ENCODE results near the gene HS6ST2. TPM values are rescaled to one million over a fixed set of nuclear protein-coding genes. Genes with fewer than 3 reads are reported as not detected.

HS6ST2 gene
- total and polyA plus RNA-seq, 11 donors = 0.05 to 0.54 (median 0.17) TPM; not detected in 3

- H3K4me1 ChIP-seq = no peaks in the 10 kb centered on the region
- TF ChIP-seq CTCF (IDR thresholded peaks at IDR 0.05) (no peak), POLR2A (IDR thresholded peaks at IDR 0.05) (no peak)
- intact Hi-C loops (cut with DNase I) = no loop called here
Observed at GRCh38 chrX:132775263-132775823, 183.1 kb downstream of the HS6ST2 start.

GRCh38 chrX:132774010-132774714 is 184.3 kb downstream of the HS6ST2 start:
- H3K36me3 ChIP-seq = no peaks in the 10 kb centered on the region
- no peak overlapping the region for H3K4me3 ChIP-seq
- ATAC-seq = no peak
- no peaks in the 10 kb centered on the region for H3K9me3 ChIP-seq
- WGBS, 4 donors = 61 to 74% (median 68%) methylated on average over 5 of the region's 5 CpGs
- no peak for DNase-seq
- H3K4me1 ChIP-seq = no peaks in the 10 kb centered on the region
- H3K27me3 ChIP-seq = peaks cover 0 to 20% (median 0%) of the 10 kb centered on the region in 9 donors
- intact Hi-C loops (cut with DNase I) = no loop called here
- TF ChIP-seq CTCF (IDR thresholded peaks at IDR 0.05) (no peak), POLR2A (IDR thresholded peaks at IDR 0.05) (no peak)
- H3K27ac ChIP-seq = no peak overlapping the region

More at GRCh38 chrX:132775263-132775823, 183.1 kb downstream of the HS6ST2 start:
- H3K27me3 ChIP-seq = peaks cover 0 to 20% (median 0%) of the 10 kb centered on the region in 9 donors
- no peak overlapping the region for H3K27ac ChIP-seq
- no peaks in the 10 kb centered on the region for H3K9me3 ChIP-seq
- ATAC-seq = no peak
- H3K4me3 ChIP-seq = no peak overlapping the region
- WGBS, 4 donors = 80 to 87% (median 84%) methylated on average over 7 of the region's 7 CpGs
- H3K36me3 ChIP-seq = no peaks in the 10 kb centered on the region
- DNase-seq = no peak

GRCh38 chrX:132769609-132770008 is 188.8 kb downstream of the HS6ST2 start:
- no peak overlapping the region for H3K27ac ChIP-seq
- TF ChIP-seq POLR2A (IDR thresholded peaks at IDR 0.05) (no peak), CTCF (IDR thresholded peaks at IDR 0.05) (no peak)
- WGBS, 4 donors = 77 to 94% (median 89%) methylated on average over 7 of the region's 7 CpGs
- no peaks in the 10 kb centered on the region for H3K9me3 ChIP-seq
- no peak for ATAC-seq
- H3K36me3 ChIP-seq = no peaks in the 10 kb centered on the region
- no peaks in the 10 kb centered on the region for H3K4me1 ChIP-seq
- no peak for DNase-seq
- H3K4me3 ChIP-seq = no peak overlapping the region
- peaks cover 0 to 16% (median 0%) of the 10 kb centered on the region in 9 donors for H3K27me3 ChIP-seq
- intact Hi-C loops (cut with DNase I) = no loop called here

- Histone ChIP-seq H3K36me3 (no peaks in the 10 kb centered on the region), H3K27ac (no peak overlapping the region), H3K4me1 (no peaks in the 10 kb centered on the region), H3K27me3 (peaks cover 0 to 25% (median 0%) of the 10 kb centered on the region in 9 donors), H3K4me3 (no peak overlapping the region), H3K9me3 (no peaks in the 10 kb centered on the region)
- no peak for DNase-seq
- 68 to 88% (median 82%) methylated on average over 1 of the region's 1 CpG for WGBS, 4 donors
- intact Hi-C loops (cut with DNase I) = no loop called here
- no peak for ATAC-seq
- no peak for TF ChIP-seq CTCF (IDR thresholded peaks at IDR 0.05)
- no peak for TF ChIP-seq POLR2A (IDR thresholded peaks at IDR 0.05)
Observed at GRCh38 chrX:132766452-132766851, 192.0 kb downstream of the HS6ST2 start.
